HG03135 (cell line): ENCODE measurements around the gene ARG1.
"Not testable (repeated sequence)": the region's sequence is repeated elsewhere in the genome, so short reads cannot be mapped to it uniquely, and the experiment has no call there.

Experiments used
- ATAC-seq: cut with Tn5 transposase; IDR thresholded peaks from one replicate; pipeline ENCODE4 v1.9.1; 2021; ENCODE audit warnings: mild to moderate bottlenecking, moderate library complexity; ENCODE audit not compliant: unreplicated experiment

ARG1 gene

DNA sequence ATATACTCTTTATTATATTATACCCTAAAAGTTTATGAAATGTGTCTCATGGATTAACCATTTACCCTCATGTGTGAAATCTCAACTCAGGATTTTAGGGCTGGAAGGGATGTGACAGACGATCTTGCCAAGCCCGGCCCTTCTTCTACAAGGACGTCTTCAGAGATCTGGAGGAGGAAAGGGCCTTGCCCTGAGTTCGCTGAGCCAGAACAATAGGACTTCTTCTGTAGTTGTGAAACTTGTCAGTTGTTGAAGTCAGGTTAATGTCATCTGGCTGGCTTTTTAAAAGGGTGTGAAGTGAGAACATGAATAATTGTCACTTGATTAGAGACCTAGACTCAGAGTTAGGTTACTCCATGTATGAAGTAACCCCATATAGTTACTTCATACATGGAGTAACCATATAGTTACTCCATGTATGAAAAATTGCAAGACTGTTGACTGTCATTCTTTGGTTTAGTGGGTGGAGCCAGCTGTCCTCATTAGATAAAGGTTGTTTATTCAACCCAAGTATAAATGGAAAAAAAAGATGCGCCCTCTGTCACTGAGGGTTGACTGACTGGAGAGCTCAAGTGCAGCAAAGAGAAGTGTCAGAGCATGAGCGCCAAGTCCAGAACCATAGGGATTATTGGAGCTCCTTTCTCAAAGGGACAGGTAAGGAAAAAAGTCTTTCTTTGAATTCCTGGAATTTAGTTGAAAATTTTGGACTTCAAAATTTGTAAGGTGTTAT lies at the start of gene ARG1:
ARG1 (plus strand) TSS at position 541 of the 730 bp plus-strand sequence; CDS start at position 598, 57 bp downstream.
- ATAC-seq: no peak

DNA sequence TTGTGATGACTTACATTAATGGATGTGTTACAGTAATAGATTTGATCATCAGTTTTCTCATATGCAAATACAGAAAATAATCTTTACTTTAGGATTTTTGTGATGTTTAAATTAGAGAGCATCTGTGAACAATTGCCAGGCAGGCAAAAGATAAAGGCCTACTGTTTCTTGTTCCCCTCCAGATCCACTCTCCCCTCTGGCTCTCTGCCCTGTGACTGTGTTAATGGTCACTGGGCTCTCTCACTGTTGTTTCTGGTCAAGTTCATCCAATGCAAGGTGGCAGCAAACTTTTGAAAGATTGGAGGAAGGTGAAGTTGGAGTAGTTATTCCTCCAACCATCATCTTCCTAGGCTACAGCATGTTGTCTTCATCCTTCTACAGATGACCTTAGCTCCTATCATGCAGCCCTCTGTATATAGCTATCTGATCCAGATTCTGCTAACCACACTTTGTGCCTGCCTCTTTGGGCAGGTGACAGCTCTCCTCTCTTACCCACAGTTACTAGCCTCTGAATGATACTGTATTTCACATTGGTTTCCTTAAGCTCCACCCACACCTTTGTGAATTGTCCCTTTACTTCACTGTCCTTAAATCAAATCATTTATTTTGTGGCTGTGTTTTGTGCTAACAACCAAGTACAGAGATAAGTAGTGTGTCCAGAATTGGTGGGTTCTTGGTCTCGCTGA lies 48.9 kb upstream of the ARG1 start:
- ATAC-seq: no peak

DNA sequence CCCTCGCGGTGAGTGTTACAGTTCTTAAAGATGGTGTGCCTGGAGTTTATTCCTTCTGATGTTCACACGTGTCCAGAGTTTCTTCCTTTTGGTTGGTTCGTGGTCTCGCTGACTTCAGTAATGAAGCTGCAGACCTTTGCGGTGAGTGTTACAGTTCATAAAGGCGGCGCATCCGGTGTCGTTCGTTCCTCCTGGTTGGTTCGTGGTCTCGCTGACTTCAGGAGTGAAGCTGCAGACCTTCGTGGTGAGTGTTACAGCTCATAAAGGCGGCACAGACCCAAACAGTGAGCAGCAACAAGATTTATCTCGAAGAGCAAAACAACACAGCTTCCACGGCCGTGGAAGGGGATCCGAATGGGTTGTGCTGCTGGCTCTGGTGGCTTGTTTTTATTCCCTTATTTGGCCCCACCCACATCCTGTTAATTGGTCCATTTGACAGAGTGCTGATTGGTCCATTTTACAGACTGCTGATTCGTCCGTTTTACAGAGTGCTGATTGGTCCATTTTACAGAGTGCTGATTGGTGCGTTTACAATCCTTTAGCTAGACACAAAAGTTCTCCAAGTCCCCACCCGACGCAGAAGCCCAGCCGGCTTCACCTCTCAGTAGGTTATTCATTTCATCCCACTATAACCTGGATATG lies 48.2 kb upstream of the ARG1 start:
- ATAC-seq: no peak

DNA sequence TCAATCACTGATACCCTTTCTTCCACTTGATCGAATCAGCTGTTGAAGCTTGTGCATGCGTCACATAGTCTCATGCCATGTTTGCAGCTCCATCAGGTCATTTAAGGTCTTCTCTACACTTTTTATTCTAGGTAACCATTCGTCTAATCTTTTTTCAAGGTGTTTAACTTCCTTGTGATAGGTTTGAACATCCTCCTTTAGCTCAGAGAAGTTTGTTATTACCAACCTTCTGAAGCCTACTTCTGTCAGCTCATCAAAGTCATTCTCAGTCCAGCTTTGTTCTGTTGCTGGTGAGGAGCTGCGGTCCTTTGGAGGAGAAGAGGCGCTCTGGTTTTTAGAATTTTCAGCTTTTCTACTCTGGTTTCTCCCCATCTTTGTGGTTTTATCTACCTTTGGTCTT lies 42.1 kb upstream of the ARG1 start:
- ATAC-seq: not testable (repeated sequence)

DNA sequence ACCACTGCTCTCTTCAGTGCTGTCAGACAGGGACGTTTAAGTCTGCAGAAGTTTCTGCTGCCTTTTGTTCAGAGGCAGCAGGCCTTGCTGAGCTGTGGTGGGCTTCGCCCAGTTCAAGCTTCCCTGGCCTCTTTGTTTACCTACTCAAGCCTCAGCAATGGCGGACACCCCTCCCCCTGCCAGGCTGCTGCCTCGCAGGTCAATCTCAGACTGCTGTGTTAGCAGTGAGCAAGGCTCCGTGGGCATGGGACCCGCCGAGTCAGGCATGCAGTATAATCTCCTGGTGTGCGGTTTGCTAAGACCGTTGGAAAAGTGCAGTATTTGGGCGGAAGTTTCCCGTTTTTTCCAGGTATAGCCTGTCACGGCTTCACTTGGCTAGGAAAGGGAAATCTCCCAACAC lies 41.3 kb upstream of the ARG1 start:
- not testable (repeated sequence) for ATAC-seq

DNA sequence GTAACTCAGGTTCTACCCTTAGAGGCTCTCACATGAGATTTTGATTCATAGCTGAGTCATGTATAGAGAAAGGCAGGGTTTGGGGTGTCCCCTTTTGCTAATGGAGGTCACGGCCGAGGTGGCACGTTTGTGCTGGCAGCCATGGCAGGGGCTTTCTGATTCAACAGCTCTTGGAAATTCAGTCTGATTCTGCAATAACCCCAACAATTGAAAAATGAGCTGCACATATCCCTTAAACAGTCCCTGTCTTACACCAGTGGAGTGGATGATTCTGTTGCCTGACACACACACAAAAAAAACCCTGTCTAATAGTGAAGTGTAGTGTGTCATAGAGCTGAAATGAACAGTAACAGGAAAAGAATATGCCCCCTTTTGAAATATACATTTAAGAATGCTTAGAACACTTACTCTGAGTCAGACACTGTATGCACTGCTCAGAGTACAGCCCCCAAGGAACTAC lies 40.4 kb upstream of the ARG1 start:
- ATAC-seq: peak; percentile 73

DNA sequence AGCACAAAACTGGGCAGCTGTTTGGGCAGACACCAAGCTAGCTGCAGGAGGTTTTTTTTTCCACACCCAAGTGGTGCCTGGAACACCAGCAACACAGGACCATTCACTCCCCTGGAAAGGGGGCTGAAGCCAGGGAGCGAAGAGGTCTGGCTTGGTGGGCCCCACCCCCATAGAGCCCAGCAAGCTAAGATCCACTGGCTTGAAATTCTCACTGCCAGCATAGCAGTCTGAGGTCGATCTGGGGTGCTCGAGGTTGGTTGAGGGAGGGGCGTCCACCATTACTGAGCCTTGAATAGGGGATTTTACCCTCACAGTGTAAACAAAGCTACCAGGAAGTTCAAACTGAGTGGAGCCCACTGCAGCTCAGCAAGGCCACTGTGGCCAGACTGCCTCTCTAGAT lies 34.4 kb upstream of the ARG1 start:
- ATAC-seq: not testable (repeated sequence)

DNA sequence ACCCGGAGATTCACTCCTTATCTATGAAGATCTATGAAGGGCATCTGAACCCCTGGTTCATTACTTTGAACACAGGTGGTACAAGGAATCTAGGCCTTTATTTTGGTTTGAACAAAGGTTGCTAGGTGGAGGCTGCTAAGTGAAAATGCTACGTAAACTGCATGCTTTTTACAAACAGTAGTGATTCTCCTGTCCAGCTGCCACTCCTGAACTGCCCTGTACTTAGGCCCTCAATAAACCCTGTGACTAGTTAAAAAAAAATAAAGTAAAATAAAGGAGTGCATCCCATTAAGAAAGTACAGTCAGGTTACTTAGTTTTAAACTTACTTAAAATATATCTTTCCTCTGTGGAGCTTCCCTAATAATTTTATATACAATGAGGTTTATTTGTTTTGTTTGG lies 27.7 kb upstream of the ARG1 start:
- ATAC-seq: no peak

DNA sequence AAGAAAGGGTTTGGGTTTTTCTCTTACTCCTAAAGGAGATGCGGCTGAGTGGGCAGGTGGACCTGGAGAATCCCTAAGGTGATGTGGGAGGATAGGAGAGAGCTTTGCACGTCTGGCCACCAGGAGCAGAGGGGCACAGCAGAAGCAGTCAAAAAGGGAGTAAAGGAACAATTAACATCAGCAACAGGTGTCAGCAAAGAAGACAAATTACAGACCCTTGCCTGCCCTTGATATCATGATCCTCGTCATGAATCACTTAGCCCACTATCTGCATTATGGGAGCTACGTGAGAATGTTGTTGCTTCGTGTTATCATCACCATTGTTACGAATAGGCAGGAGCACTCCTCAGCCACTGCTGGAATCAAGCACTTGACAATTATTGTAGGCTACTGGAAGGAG lies 25.5 kb upstream of the ARG1 start:
- ATAC-seq: no peak

DNA sequence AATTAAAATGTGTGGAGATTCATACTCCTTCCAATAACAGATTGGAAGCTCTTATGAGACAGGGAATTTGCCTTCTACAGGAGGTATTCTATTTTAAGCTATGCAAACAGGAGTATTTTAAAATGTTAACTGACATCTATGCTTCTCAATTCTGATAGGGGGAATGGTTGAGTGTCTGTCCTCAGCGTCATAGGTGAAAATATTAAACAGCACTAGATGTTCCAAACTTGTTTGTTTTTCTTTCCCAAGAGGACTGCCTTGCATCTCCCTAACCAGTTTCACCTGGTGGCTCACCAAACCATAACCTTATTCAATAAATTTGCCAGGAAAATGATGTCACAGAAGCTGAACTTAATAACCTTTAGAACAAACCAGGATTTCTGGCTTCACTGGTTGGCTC lies 24.6 kb upstream of the ARG1 start:
- ATAC-seq: no peak

DNA sequence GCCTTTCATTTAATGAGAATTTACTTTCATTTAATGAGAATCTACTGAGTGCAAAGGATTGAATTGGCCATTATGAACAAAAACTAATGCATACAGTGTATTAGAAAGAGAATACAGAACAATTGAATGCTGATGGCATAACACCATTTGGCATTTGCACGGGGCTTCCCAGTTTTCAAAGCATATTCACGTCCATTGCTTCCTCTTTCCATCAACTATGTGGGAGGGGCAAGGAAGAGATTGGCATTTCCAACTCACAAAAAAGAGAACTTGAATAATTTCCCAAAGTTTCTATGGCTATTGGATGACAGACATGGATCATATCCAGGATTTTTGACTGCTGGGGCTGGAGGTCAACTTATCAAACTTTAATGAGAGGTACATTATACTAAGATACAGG lies 23.2 kb upstream of the ARG1 start:
- no peak for ATAC-seq

DNA sequence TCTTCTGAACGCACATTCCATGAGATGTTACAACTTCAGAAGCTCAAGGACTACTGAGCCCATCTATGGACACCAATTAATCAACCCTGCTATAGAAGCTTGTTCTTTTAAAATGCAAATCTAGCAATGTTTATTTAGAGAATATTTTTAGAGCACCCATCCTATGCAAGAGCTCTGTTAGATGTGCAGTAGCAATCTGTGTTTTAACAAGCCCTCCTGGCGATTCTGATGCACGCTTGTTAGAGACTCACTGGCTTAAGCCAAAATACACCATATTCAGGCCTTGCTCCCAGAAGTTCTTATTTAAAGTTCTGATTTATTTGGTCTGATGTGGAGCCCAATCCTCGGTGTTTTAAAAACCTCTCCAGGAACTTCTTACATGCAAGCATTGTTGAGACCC lies 21.1 kb upstream of the ARG1 start:
- ATAC-seq: no peak

DNA sequence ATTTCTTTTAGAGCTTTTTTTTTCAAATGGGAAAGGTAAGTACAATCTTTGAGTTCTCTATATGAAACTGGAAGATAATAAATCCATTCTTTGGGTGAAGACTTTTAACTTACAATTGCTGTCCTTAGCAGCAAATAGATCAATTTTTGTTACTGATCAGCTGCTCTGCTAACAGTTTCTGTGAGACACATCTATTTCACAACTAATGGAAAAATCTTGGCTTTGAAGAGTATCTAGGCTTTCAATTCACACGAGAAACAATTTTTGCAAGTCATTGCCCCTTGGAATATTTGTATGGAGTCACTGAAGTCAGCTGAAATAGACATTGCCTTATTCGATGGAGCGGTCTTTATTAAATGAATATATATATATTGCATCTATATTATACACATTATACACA lies 20.5 kb upstream of the ARG1 start:
- no peak for ATAC-seq

DNA sequence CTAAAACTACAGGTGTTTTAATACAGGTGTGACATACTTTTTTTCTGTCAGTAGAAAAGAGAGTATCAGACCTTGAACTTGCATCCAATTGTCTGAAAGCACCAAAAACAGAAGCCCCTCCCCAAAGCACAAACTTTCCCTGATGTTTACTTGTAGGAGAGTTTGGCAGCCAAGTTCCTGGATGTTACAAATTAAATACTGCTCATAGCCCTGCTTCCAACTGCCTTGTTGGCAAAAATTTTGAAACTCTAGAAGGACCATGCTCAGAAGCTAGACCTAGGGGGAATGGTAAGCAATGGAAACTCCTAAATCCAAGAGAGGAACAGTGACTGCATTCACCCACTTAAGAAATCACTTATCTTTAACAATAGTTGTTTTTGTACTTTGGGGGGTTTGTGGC lies 17.0 kb upstream of the ARG1 start:
- no peak for ATAC-seq

DNA sequence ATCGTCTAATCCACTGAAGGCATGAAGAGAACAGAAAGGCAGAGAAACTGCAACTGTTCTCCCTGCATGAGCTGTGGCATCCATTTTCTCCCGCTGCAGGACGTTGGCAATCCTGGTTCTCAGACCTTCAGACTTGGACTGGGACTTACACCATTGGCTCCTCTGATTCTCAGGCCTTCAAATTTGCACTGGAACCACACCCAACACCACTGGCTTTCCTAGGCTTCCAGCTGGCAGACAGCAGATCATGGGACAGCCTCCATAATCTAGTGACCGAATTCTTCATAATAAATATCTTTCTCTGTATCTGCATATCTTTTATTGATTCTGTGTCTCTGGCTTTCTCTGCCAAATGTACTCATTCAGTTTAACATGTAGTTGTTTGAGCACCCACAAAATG lies 14.1 kb upstream of the ARG1 start:
- no peak for ATAC-seq

DNA sequence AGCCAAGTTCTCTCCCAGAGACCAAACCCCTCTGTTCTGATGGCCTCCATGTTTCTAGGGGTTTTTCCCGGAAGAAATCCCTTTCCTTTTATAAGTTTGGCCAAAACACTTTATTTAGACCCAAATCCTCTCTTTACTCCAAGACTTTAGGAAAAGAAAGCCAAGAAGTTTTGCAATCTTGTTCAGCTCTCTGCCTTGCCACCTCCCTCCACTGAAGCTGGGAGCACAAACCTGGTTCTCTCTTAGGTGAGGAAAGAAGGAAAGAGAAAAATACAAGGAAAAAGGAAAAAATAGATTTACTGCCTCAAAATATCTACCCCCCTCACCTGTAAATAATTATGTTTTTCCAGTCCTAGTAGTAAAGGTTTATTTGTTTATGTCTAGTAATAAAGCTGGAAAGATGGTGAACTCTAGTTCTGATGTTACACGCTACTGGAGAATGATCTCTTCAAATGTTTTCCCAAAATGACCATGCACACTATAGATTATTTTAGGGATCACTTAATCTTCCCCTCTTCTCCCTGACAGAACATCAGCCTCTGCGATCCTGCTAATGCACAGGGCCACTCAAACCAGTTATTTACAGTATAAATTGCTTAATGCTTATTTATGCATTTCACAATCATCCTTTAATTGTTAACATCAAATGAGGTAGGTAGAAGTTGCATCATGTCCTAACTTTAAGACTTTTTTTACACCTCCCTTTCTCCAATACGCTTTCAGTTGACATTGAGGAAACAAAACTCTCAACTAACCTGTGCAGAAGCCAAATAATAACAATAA lies 10.9 kb upstream of the ARG1 start:
- ATAC-seq: no peak

DNA sequence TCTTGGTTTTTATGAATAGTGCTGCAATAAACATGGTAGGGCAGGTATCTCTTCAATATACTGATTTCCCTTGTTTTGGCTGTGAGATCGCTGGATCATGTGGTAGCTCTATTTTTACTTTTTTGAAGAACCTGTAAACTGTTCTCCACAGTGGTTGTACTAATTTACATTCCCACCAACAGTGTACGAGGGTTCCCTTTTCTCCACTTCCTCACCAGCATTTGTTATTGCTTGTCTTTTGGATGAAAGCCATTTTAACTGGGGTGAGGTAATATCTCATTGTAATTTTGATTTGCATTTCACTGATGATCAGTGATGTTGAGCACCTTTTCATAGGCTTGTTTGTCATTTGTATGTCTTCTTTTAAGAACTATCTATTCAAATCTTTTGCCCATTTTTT lies 8.0 kb upstream of the ARG1 start:
- no peak for ATAC-seq

DNA sequence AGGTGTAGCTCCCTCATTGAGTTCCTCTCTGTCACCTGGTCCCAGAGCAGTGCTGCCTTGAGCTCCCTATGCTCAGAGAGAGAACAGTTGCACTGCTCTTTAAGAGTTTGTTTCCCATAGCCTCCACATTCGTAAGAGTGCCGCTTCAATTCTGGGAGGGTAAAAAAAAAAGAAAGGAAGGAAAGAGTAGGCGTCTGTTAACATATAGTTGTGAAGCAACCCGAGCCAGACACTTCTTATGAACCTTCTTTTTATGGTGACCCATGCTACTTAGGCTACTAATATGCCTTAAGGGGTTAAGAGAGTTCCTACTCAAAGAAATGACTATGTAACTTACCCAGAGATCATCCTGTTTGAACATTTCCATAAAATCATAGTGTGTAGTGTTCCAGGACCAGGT lies 4.3 kb upstream of the ARG1 start:
- no peak for ATAC-seq

DNA sequence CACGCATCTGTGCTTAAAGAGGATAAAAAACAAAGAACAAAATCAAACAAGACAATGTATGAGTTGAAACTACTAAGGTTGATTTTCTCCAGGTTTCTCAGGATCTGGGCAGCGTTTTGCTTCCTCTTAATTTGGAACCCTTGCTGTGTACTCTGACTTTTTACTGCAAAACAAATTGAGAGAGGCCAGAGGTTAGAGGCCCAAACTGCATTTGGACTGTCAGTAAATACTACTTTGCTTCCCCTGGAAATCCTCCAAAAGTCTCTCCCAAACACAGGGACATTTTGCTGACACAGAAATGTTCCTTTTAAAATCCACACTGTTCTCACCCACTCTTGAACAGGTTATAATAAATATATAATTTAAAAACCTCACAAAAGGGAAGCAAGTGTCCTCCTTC lies 1.1 kb downstream of the ARG1 start:
- no peak for ATAC-seq

DNA sequence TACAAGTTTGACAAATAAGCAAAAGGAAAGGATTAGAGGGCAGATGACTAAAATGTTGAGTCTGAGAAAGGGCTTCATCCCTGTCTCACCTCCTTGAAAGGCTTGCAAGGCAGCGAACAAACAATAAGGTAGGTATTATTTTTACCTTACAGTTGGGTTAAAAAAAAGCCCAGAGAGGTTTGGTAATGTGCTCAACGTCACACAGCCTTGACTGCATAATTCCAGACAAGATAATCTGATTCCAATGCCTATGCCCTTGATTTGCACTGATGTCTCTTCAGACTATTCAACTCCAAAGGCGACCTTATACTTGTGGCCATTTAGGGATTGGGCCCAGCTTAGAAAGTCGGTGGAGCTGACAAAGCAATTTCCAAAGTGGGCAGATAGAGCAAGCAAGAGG lies 1.7 kb downstream of the ARG1 start:
- no peak for ATAC-seq

DNA sequence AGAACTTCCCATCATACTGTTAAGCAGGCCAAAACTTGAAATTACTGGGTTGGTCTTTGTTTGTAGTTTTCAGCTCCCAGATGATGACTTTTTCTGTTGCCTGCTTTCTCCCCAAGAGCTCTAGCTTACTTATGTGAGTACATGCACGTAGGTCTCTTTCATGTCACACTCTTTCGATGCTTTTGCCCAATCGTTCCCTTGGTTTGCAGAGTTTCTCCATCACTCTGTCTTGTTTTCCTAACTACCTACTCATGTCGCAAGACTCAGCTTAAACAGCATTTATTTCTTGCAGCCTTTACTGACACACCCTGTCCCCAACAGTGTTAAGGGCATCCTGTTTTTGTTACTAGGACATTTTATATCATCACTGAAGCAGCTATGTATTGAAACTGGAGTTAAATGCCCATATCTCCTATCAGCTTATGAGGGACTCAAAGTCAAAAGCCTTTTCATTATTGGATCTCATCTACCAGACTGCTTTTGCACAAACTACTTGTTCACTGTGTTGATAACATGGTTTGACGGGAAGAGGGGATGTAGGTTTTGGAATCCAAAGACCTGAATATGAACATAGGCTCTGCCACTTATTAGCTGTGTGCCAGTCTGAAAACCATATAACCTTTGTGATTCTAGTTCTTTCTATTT lies 2.9 kb downstream of the ARG1 start:
- ATAC-seq: no peak
